Motor neuron (in vitro differentiated cells): ENCODE results near the gene CAB39. TPM values are rescaled to one million over a fixed set of nuclear protein-coding genes. Genes with fewer than 3 reads are reported as not detected.
A peak's percentile ranks its signal among the peaks of the same experiment; 100 is the strongest.

Experiments used
- ATAC-seq, 8 experiments: fragments of 200-7000 bp; cut with Tn5 transposase; replicated peaks in 6 of 8; 2 replicates each; pipeline ENCODE4 v1.8.0; 2021; ENCODE audit warnings: mild to moderate bottlenecking in 8 of 8, moderate library complexity in 8 of 8
- H3K27ac ChIP-seq, 2 donors: fragments of 250-450 bp; sonication (Bioruptor Pico); 2 replicates each; pipeline ENCODE4 v1.9.0; 2021; ENCODE audit warnings: antibody characterized with exemption in 2 of 2, mild to moderate bottlenecking in 2 of 2, moderate library complexity in 1 of 2
- H3K4me1 ChIP-seq, 2 donors: fragments of 250-450 bp; sonication (Bioruptor Pico); replicated peaks in 1 of 2; 2 replicates each; pipeline ENCODE4 v1.6.1; 2021; ENCODE audit warnings: antibody characterized with exemption in 2 of 2, mild to moderate bottlenecking in 2 of 2, moderate library complexity in 1 of 2
- H3K4me3 ChIP-seq, 5 donors: fragments of 250-450 bp; sonication (Bioruptor Pico); 2 replicates each; pipeline ENCODE4 v1.9.0; 2021; ENCODE audit warnings: antibody characterized with exemption in 5 of 5, mild to moderate bottlenecking in 5 of 5, moderate library complexity in 4 of 5
- WGBS, 10 experiments: fragments of 450-650 bp; shearing (Covaris generic); methylation state at CpG; one replicate each; pipeline ENCODE4 v1.0.0; 2022; 5-methylcytosine and 5-hydroxymethylcytosine counted together
- in situ Hi-C, 9 experiments: fragments of 400-800 bp; cut with MboI; loops; one replicate each; pipeline ENCODE4 v1.15.0; 2021; ENCODE audit warnings: low sequenced_read_pairs in 9 of 9, low pct_unique_long_range_greater_than_20kb in 2 of 9; ENCODE audit not compliant: unreplicated experiment in 9 of 9
- total RNA-seq, 8 experiments: library from RNA; unstranded; fragments of 300-600 nt; gene quantifications; 2 replicates each; pipeline versions ENCODE4 v1.2.3 to v1.2.4, GENCODE V29; 2022

CAB39 gene
- total RNA-seq, 8 experiments from 2014 or later, result 33.2 to 75.1 (median 40.4) TPM

GRCh38 chr2:230827774-230828271 is 115.2 kb downstream of the CAB39 start:
- in situ Hi-C loops, result loop anchor here in 6 of 9 experiments (10.0 to 25.0 kb wide), 2 partner anchors 157 to 159 kb away; partner anchors contain the start of gene SPATA3 (in 1 of the 6)
- Histone ChIP-seq H3K4me1 (no peaks in the 10 kb centered on the region), H3K4me3 (no peak overlapping the region), H3K27ac (no peak overlapping the region)
- ATAC-seq, result no peak
- WGBS, 10 experiments, result 81 to 100% (median 91%) methylated on average over 2 to 10 of the region's 36 CpGs; no CpG with 5 or more reads in 6 of the 10 experiments

- in situ Hi-C loops, result loop anchor here in 6 of 9 experiments (10.0 to 25.0 kb wide), 2 partner anchors 156 to 159 kb away; partner anchors contain the start of gene SPATA3 (in 1 of the 6)
- Histone ChIP-seq H3K4me3 (no peak overlapping the region), H3K27ac (no peak overlapping the region), H3K4me1 (no peaks in the 10 kb centered on the region)
- ATAC-seq, result peak in 3 of 8 experiments; percentile 75 to 81 (median 76)
- 100% methylated on average over 1 of the region's 61 CpGs; no CpG with 5 or more reads in 9 of the 10 experiments for WGBS, 10 experiments
These were observed 115.8 kb downstream of the CAB39 start for GRCh38 chr2:230828272-230828961.

GRCh38 chr2:230829293-230829692 is 116.7 kb downstream of the CAB39 start:
- Histone ChIP-seq H3K27ac (no peak overlapping the region), H3K4me3 (no peak overlapping the region), H3K4me1 (no peaks in the 10 kb centered on the region)
- no peak for ATAC-seq
- 95 to 100% methylated on average over 1 to 3 of the region's 14 CpGs; no CpG with 5 or more reads in 8 of the 10 experiments for WGBS, 10 experiments
- in situ Hi-C loops, result loop anchor here in 6 of 9 experiments (10.0 to 25.0 kb wide), 2 partner anchors 156 to 158 kb away; partner anchors contain the start of gene SPATA3 (in 1 of the 6)

GRCh38 chr2:230829959-230830358 is 117.3 kb downstream of the CAB39 start:
- Histone ChIP-seq H3K4me1 (no peaks in the 10 kb centered on the region), H3K4me3 (no peak overlapping the region), H3K27ac (no peak overlapping the region)
- 76 to 100% (median 97%) methylated on average over 1 to 7 of the region's 7 CpGs; no CpG with 5 or more reads in 4 of the 10 experiments for WGBS, 10 experiments
- in situ Hi-C loops, result loop anchor here in 8 of 9 experiments (10.0 to 25.0 kb wide), 3 partner anchors 155 to 165 kb away; partner anchors contain the start of gene SPATA3 (in 2 of the 8)
- peak in 2 of 8 experiments; percentile 8 to 24 for ATAC-seq

- peak in 3 of 8 experiments; percentile 24 to 39 (median 29) for ATAC-seq
- in situ Hi-C loops, result loop anchor here in 3 of 9 experiments (10.0 to 25.0 kb wide), 3 partner anchors 154 to 164 kb away; partner anchors contain the start of gene SPATA3 (in 2 of the 3)
- Histone ChIP-seq H3K4me3 (no peak overlapping the region), H3K27ac (no peak overlapping the region), H3K4me1 (no peaks in the 10 kb centered on the region)
- 67 to 89% (median 76%) methylated on average over 1 to 7 of the region's 7 CpGs; no CpG with 5 or more reads in 3 of the 10 experiments for WGBS, 10 experiments
These were observed 117.8 kb downstream of the CAB39 start for GRCh38 chr2:230830428-230830827.

- no peaks in the 10 kb centered on the region for H3K4me1 ChIP-seq
- no peak overlapping the region for H3K27ac ChIP-seq
- ATAC-seq, result no peak
- in situ Hi-C loops, result loop anchor here in 1 of 9 experiments (25.0 kb wide), 1 partner anchor 147 kb away; the partner anchor contains the start of gene SPATA3
- H3K4me3 ChIP-seq, result no peak overlapping the region
- 0 to 100% (median 77%) methylated on average over 1 to 2 of the region's 2 CpGs for WGBS, 10 experiments
These were observed 127.7 kb downstream of the CAB39 start for GRCh38 chr2:230840301-230840700.

GRCh38 chr2:230842473-230842872 is 129.8 kb downstream of the CAB39 start:
- no peak for ATAC-seq
- Histone ChIP-seq H3K4me3 (no peak overlapping the region), H3K27ac (no peak overlapping the region), H3K4me1 (no peaks in the 10 kb centered on the region)
- 30 to 95% (median 76%) methylated on average over 1 to 4 of the region's 6 CpGs; no CpG with 5 or more reads in 2 of the 10 experiments for WGBS, 10 experiments
- in situ Hi-C loops, result loop anchor here in 1 of 9 experiments (25.0 kb wide), 1 partner anchor 145 kb away; the partner anchor contains the start of gene SPATA3

GRCh38 chr2:230843132-230843531 is 130.5 kb downstream of the CAB39 start:
- in situ Hi-C loops, result loop anchor here in 1 of 9 experiments (25.0 kb wide), 1 partner anchor 144 kb away; the partner anchor contains the start of gene SPATA3
- ATAC-seq, result no peak
- WGBS, 10 experiments, result 42 to 100% (median 88%) methylated on average over 1 to 4 of the region's 4 CpGs
- no peak overlapping the region for H3K4me3 ChIP-seq
- H3K27ac ChIP-seq, result no peak overlapping the region
- H3K4me1 ChIP-seq, result peaks cover 0 to 2% of the 10 kb centered on the region in 2 donors

GRCh38 chr2:230846360-230846759 is 133.7 kb downstream of the CAB39 start:
- Histone ChIP-seq H3K27ac (no peak overlapping the region), H3K4me3 (no peak overlapping the region), H3K4me1 (peaks cover 0 to 2% of the 10 kb centered on the region in 2 donors)
- in situ Hi-C loops, result loop anchor here in 1 of 9 experiments (25.0 kb wide), 1 partner anchor 141 kb away; the partner anchor contains the start of gene SPATA3
- WGBS, 10 experiments, result 65 to 100% (median 82%) methylated on average over 4 to 6 of the region's 6 CpGs; no CpG with 5 or more reads in 2 of the 10 experiments
- no peak for ATAC-seq

GRCh38 chr2:230847883-230848388 is 135.3 kb downstream of the CAB39 start:
- in situ Hi-C loops, result loop anchor here in 1 of 9 experiments (25.0 kb wide), 1 partner anchor 139 kb away; the partner anchor contains the start of gene SPATA3
- ATAC-seq, result peak; percentile 70 to 99 (median 90)
- H3K4me3 ChIP-seq, result no peak overlapping the region
- H3K27ac ChIP-seq, result no peak overlapping the region
- 7 to 100% (median 25%) methylated on average over 1 to 16 of the region's 32 CpGs; no CpG with 5 or more reads in 1 of the 10 experiments for WGBS, 10 experiments
- peaks cover 0 to 2% of the 10 kb centered on the region in 2 donors for H3K4me1 ChIP-seq

- Histone ChIP-seq H3K27ac (no peak overlapping the region), H3K4me3 (no peak overlapping the region), H3K4me1 (peaks cover 0 to 2% of the 10 kb centered on the region in 2 donors)
- 12 to 83% (median 63%) methylated on average over 2 to 25 of the region's 40 CpGs; no CpG with 5 or more reads in 6 of the 10 experiments for WGBS, 10 experiments
- ATAC-seq, result peak in 3 of 8 experiments; percentile 15 to 54 (median 36)
- in situ Hi-C loops, result loop anchor here in 1 of 9 experiments (25.0 kb wide), 1 partner anchor 138 kb away; the partner anchor contains the start of gene SPATA3
These were observed 137.2 kb downstream of the CAB39 start for GRCh38 chr2:230849633-230850357.

GRCh38 chr2:230850358-230850658 is 137.7 kb downstream of the CAB39 start:
- in situ Hi-C loops, result no loop called here
- H3K4me1 ChIP-seq, result peaks cover 0 to 2% of the 10 kb centered on the region in 2 donors
- H3K4me3 ChIP-seq, result no peak overlapping the region
- 38 to 100% (median 83%) methylated on average over 1 to 7 of the region's 7 CpGs for WGBS, 10 experiments
- no peak overlapping the region for H3K27ac ChIP-seq
- no peak for ATAC-seq
